Kidney epithelial cell (primary cell): ENCODE data around the gene COL11A2. TPM values are rescaled to one million over a fixed set of nuclear protein-coding genes. Genes with fewer than 3 reads are reported as not detected.

Experiments
- DNase-seq: peaks from one replicate; pipeline ENCODE4 v3.0.0-alpha.2; 2010; ENCODE audit warnings: low read depth
- H3K27me3 ChIP-seq: 2 replicates; pipeline ENCODE4 v1.6.0; 2011; ENCODE audit warnings: low read length; ENCODE audit not compliant: control insufficient read depth, insufficient read depth
- H3K36me3 ChIP-seq: 2 replicates; pipeline ENCODE4 v1.5.1; 2011; ENCODE audit warnings: low read length; ENCODE audit not compliant: control insufficient read depth, insufficient read depth
- H3K4me3 ChIP-seq: 2 replicates; pipeline ENCODE4 v1.5.1; 2011; ENCODE audit warnings: low read depth, mild to moderate bottlenecking, control low read depth, low read length
- CTCF ChIP-seq: IDR thresholded peaks from 2 replicates; pipeline ENCODE4 v1.5.1; 2011; ENCODE audit warnings: mild to moderate bottlenecking, moderate library complexity, low read length, control low read depth, inconsistent platforms; ENCODE audit not compliant: insufficient read depth, poor library complexity, severe bottlenecking
- total RNA-seq: library from RNA; depleted of rRNA; stranded (reverse); fragments of >200 nt; gene quantifications from 2 replicates; pipeline ENCODE4 v1.2.3, GENCODE V29; 2015

COL11A2 gene
- total RNA-seq, 1 donor from 2014 or later: 0.38 TPM

DNA sequence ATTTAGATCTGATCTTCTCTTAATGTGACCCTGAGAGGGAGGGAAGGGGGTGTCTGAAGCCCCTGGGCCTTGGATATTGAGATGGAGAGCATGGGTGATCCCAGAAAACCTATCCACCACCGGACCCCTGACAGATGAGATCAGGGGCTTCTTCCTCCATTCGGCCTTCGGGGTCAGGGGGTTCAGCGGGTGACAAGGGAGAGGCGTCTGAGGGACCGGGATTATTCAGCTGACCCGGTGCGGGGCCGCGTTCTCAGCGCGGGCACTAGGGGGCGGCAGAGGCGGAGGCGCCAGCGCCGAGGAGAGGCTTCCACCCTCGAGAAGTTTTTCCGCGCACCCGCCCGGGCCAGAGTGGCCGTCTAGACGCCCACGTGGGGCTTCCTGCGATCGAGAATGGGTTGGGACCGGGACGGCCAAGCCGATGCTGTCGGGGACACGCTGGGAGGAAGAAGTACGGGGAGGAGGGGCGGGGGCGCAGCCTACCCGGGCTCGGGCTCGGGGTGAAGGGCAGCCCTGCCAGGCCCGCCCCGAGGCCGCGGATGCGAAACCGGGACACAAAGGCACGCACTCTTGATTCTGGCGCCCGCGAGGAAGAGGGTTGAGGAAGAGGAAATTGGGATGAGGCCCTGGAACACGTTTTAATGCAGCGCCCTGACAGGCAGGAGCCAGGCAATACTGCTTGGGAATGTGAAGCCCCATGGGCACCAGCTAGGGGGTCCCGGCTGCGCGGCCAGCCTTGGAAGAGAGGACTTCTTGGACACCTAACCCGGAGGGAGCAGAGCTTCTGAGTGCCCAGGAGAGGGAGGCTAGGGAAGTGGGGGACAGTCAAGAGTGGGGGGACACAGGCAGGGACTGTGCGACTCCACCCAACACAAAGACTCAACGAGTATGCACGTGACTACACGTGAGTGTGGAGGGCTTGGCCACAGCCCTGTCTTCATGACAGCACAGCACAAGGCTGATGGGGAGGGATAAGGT, 30.6 kb downstream of the COL11A2 start:
- Histone ChIP-seq H3K36me3 (no peaks in the 10 kb centered on the region), H3K4me3 (peak overlapping the region; percentile 34), H3K27me3 (peaks cover 14% of the 10 kb centered on the region)
- DNase-seq: no peak
- TF ChIP-seq CTCF: peak; percentile 95

DNA sequence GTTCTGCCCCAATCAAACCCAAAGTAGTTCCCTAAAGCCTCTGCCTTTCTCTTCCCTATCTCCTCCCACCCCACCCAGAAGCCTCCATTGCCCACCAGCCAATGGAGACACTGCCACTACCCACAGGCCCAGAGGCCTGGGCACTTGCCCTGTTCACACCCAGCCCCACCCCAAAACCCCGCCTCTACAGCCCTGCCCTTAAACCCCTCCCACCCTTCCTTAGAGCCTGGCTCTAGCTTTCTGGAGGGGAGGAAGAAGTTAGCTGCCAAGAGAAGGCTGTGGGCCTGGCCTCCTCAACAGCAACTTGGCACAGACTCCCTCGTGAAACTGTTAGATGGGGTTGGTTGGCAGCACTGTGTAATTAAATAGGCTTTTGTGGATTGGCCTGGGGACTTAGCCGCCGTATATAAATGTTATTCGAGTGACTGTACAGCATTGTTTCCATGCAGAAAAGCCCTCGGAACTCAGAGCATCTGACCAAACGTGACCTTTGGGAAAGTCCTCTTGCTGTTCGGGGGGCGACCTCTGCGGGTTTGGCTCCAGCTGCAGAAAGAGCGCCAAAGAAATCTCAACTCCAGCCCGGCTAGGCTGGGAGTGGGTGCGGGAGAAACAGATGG, 31.4 kb downstream of the COL11A2 start:
- no peak for TF ChIP-seq CTCF
- no peak for DNase-seq
- H3K36me3 ChIP-seq: no peaks in the 10 kb centered on the region
- peaks cover 14% of the 10 kb centered on the region for H3K27me3 ChIP-seq
- no peak overlapping the region for H3K4me3 ChIP-seq

GRCh38 chr6:33160096-33160495, 32.2 kb downstream of the COL11A2 start:
- TF ChIP-seq CTCF: no peak
- Histone ChIP-seq H3K27me3 (peaks cover 10% of the 10 kb centered on the region), H3K36me3 (no peaks in the 10 kb centered on the region), H3K4me3 (no peak overlapping the region)
- DNase-seq: no peak

DNA sequence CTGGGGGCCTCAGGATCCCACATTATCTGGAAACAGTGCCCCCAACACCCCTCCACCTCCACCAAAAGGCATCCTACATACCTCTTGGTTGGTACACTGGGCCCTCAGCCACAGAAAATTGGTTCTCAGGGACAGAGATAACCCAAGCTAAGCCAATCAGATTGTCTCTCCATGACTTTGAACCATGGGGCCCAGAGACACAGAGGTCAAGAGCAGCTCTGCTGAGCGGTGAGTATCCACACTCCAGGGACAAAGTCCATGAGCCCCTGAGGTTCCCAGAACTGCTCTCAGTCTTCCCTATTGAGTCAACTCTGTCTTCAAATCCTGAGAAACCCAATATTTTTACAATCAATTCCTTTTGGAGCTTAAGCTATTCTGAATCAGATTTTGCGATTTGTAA, 35.3 kb downstream of the COL11A2 start:
- Histone ChIP-seq H3K27me3 (no peaks in the 10 kb centered on the region), H3K4me3 (no peak overlapping the region), H3K36me3 (no peaks in the 10 kb centered on the region)
- no peak for DNase-seq
- TF ChIP-seq CTCF: no peak

DNA sequence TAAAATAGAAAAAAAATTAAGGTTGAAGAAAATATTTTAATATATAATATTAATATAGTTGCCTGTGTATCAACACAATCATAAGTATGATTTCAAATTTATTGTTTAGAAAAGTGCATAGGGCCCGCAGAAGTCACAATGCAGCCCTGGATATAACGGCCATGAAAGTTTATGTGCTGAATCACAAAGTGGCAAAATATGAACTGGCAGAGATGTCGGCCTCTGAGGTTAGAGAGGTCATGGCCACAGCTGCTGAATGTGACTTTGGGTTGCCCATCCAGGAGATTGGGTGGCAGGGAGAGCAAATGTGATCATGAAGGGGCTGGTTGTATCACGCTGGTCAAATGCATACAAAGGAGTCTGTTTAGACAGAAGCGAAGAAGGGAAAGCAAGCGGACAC, 35.7 kb downstream of the COL11A2 start:
- TF ChIP-seq CTCF: no peak
- Histone ChIP-seq H3K27me3 (no peaks in the 10 kb centered on the region), H3K36me3 (no peaks in the 10 kb centered on the region), H3K4me3 (no peak overlapping the region)
- DNase-seq: no peak
